ENCODE results near the gene TMEM270. TPM values are rescaled to one million over a fixed set of nuclear protein-coding genes. Genes with fewer than 3 reads are reported as not detected.

TMEM270 gene
- total RNA-seq, 2 experiments from 2014 or later, result not detected

GRCh38 chr7:73824986-73825385 lies 36.0 kb upstream of the TMEM270 start:
- Histone ChIP-seq H3K27ac (ENCODE audit: low read depth in 1 of 2, low read length in 2 of 2) (no peak overlapping the region), H3K27me3 (ENCODE audit: control insufficient read depth in 1 of 2, insufficient read depth in 2 of 2, low read length in 2 of 2) (peaks cover 0 to 3% of the 10 kb centered on the region in 2 experiments), H3K4me3 (ENCODE audit: low read length) (no peak overlapping the region), H3K9me3 (ENCODE audit: control insufficient read depth in 1 of 2, insufficient read depth in 1 of 2, low read length in 2 of 2) (no peaks in the 10 kb centered on the region), H3K4me1 (ENCODE audit: insufficient read depth, low read length) (peaks cover 55% of the 10 kb centered on the region), H3K36me3 (ENCODE audit: insufficient read depth, low read length) (no peaks in the 10 kb centered on the region)
- intact Hi-C loops (cut with DNase I, micrococcal nuclease), result no loop called here
- Mint-ChIP-seq H3K9me3 (no peaks in the 10 kb centered on the region), H3K27me3 (peaks cover 12% of the 10 kb centered on the region), H3K27ac (no peak overlapping the region), H3K36me3 (ENCODE audit: low read depth) (no peaks in the 10 kb centered on the region), H3K4me1 (ENCODE audit: low read depth) (peaks cover 47% of the 10 kb centered on the region), H3K4me3 (no peak overlapping the region)
- POLR2A ChIA-PET, result no interaction called here
- DNase-seq (no peak), ATAC-seq (ENCODE audit: poor library complexity) (no peak)
- TF ChIP-seq CTCF (IDR thresholded peaks at IDR 0.05), result no peak
- CTCF ChIA-PET, result no interaction called here

GRCh38 chr7:73827567-73828106 lies 33.3 kb upstream of the TMEM270 start:
- TF ChIP-seq CTCF (IDR thresholded peaks at IDR 0.05), result no peak
- Histone ChIP-seq H3K27ac (ENCODE audit: low read depth in 1 of 2, low read length in 2 of 2) (no peak overlapping the region), H3K9me3 (ENCODE audit: control insufficient read depth in 1 of 2, insufficient read depth in 1 of 2, low read length in 2 of 2) (no peaks in the 10 kb centered on the region), H3K4me3 (ENCODE audit: low read length) (no peak overlapping the region), H3K4me1 (ENCODE audit: insufficient read depth, low read length) (peaks cover 55% of the 10 kb centered on the region), H3K27me3 (ENCODE audit: control insufficient read depth in 1 of 2, insufficient read depth in 2 of 2, low read length in 2 of 2) (peaks cover 0 to 5% of the 10 kb centered on the region in 2 experiments), H3K36me3 (ENCODE audit: insufficient read depth, low read length) (no peaks in the 10 kb centered on the region)
- CTCF ChIA-PET, result interaction anchor here (1.4 kb wide), 1 partner anchor 10 kb away, joined by 3 read pairs; no protein-coding TSS in a partner anchor
- Mint-ChIP-seq H3K27me3 (peaks cover 13% of the 10 kb centered on the region), H3K36me3 (ENCODE audit: low read depth) (no peaks in the 10 kb centered on the region), H3K27ac (no peak overlapping the region), H3K4me1 (ENCODE audit: low read depth) (peaks cover 47% of the 10 kb centered on the region), H3K4me3 (peak overlapping the region; percentile 25), H3K9me3 (no peaks in the 10 kb centered on the region)
- POLR2A ChIA-PET, result interaction anchor here (0.9 to 3.0 kb wide), 2 partner anchors 15 to 27 kb away, joined by 3 to 14 read pairs; partner anchors contain the start of gene METTL27
- intact Hi-C loops (cut with DNase I, micrococcal nuclease), result no loop called here
- ATAC-seq (ENCODE audit: poor library complexity) (peak; percentile 35), DNase-seq (peak in 2 of 14 experiments; percentile 20 to 38)

- Mint-ChIP-seq H3K27me3 (peaks cover 10% of the 10 kb centered on the region), H3K4me3 (no peak overlapping the region), H3K4me1 (ENCODE audit: low read depth) (peaks cover 43% of the 10 kb centered on the region), H3K9me3 (no peaks in the 10 kb centered on the region), H3K27ac (no peak overlapping the region), H3K36me3 (ENCODE audit: low read depth) (no peaks in the 10 kb centered on the region)
- Histone ChIP-seq H3K9me3 (ENCODE audit: control insufficient read depth in 1 of 2, insufficient read depth in 1 of 2, low read length in 2 of 2) (no peaks in the 10 kb centered on the region), H3K4me1 (ENCODE audit: insufficient read depth, low read length) (peaks cover 50% of the 10 kb centered on the region), H3K4me3 (ENCODE audit: low read length) (no peak overlapping the region), H3K36me3 (ENCODE audit: insufficient read depth, low read length) (no peaks in the 10 kb centered on the region), H3K27ac (ENCODE audit: low read depth in 1 of 2, low read length in 2 of 2) (no peak overlapping the region), H3K27me3 (ENCODE audit: control insufficient read depth in 1 of 2, insufficient read depth in 2 of 2, low read length in 2 of 2) (peaks cover 0 to 5% of the 10 kb centered on the region in 2 experiments)
- POLR2A ChIA-PET, result interaction anchor here (3.0 kb wide), 1 partner anchor 14 kb away, joined by 14 read pairs; the partner anchor contains the start of gene METTL27
- intact Hi-C loops (cut with DNase I, micrococcal nuclease), result no loop called here
- CTCF ChIA-PET, result no interaction called here
- DNase-seq (peak in 4 of 14 experiments; percentile 14 to 58 (median 34)), ATAC-seq (ENCODE audit: poor library complexity) (peak; percentile 61)
- no peak for TF ChIP-seq CTCF (IDR thresholded peaks at IDR 0.05)
Observed at GRCh38 chr7:73828107-73828803, 32.7 kb upstream of the TMEM270 start.

All from CD4-positive, alpha-beta T cell (primary cell).